DMS 273 (cell line): ENCODE results near the gene PDE4B.

Experiments used
- DNase-seq: peaks from one replicate; lab custom pipeline; 2025; ENCODE audit not compliant: unreplicated experiment; lab: John Stamatoyannopoulos, UW

PDE4B gene

GRCh38 chr1:66327588-66327987, 534.9 kb downstream of the PDE4B start:
- DNase-seq = no peak

- no peak for DNase-seq
These were observed 536.2 kb downstream of the PDE4B start for GRCh38 chr1:66328896-66329295.

- DNase-seq = no peak
These were observed 538.0 kb downstream of the PDE4B start for GRCh38 chr1:66330722-66331141.

GRCh38 chr1:66331658-66332547, 539.2 kb downstream of the PDE4B start:
- peak; percentile 41 for DNase-seq

- DNase-seq = no peak
These were observed 539.8 kb downstream of the PDE4B start for GRCh38 chr1:66332548-66332901.

GRCh38 chr1:66333466-66334199, 540.9 kb downstream of the PDE4B start:
- no peak for DNase-seq

GRCh38 chr1:66334318-66334717, 541.6 kb downstream of the PDE4B start:
- DNase-seq = no peak

GRCh38 chr1:66335125-66335524, 542.4 kb downstream of the PDE4B start:
- no peak for DNase-seq

GRCh38 chr1:66335859-66336640, 543.4 kb downstream of the PDE4B start:
- DNase-seq = no peak

- no peak for DNase-seq
These were observed 543.9 kb downstream of the PDE4B start for GRCh38 chr1:66336641-66336990.

- DNase-seq = no peak
These were observed 544.6 kb downstream of the PDE4B start for GRCh38 chr1:66337249-66337648.

GRCh38 chr1:66339944-66340343, 547.2 kb downstream of the PDE4B start:
- DNase-seq = no peak

GRCh38 chr1:66341446-66342089, 548.9 kb downstream of the PDE4B start:
- DNase-seq = no peak

GRCh38 chr1:66342707-66343106, 550.0 kb downstream of the PDE4B start:
- DNase-seq = no peak

- peak; percentile 6 for DNase-seq
These were observed 551.1 kb downstream of the PDE4B start for GRCh38 chr1:66343569-66344325.

GRCh38 chr1:66346057-66346795, 553.5 kb downstream of the PDE4B start:
- DNase-seq = no peak

- no peak for DNase-seq
These were observed 554.2 kb downstream of the PDE4B start for GRCh38 chr1:66346873-66347272.

GRCh38 chr1:66348776-66349175, 556.1 kb downstream of the PDE4B start:
- DNase-seq = no peak

GRCh38 chr1:66349242-66349641, 556.5 kb downstream of the PDE4B start:
- DNase-seq = no peak
